SH-SY5Y (cell line): ENCODE measurements around the gene AK2.

Source experiments
- GATA2 ChIP-seq: IDR thresholded peaks from 2 replicates; pipeline ENCODE4 v1.6.1; 2011; ENCODE audit warnings: mild to moderate bottlenecking, low read depth, low read length
- GATA3 ChIP-seq: IDR thresholded peaks from 2 replicates; pipeline ENCODE4 v1.6.1; 2011; ENCODE audit warnings: low read depth, mild to moderate bottlenecking, low read length, moderate library complexity

DNA sequence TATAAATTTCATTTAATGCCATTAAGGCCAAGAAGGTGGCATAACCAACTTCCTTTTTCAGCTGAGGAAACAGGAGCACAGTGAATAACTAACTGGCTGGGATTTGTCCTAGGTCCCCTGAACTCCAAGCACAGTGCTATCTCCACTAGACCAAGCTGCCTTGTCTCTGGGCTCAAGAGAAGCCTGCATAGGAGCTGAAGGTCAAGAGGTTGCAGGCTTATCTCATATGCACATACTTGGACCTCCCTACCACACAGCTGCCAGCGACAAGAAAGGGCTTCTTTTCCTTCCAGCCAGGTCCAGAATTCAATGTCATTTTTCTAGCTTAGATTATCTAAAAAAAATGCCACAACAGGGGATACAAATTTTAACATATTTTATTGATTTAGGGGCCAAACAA is 27.1 kb downstream of the AK2 start:
- TF ChIP-seq GATA2 (no peak), GATA3 (no peak)
